Sigmoid colon (tissue), 7 donors: Measurements from ENCODE around the gene OTULINL. TPM values are rescaled to one million over a fixed set of nuclear protein-coding genes. Genes with fewer than 3 reads are reported as not detected.

Experiments used
- DNase-seq: peaks from one replicate; pipeline ENCODE4 v3.0.0-alpha.2; 2019
- H3K27ac ChIP-seq, 4 donors: fragments of 200-600 bp; sonication (generic); one replicate each; pipeline ENCODE4 v1.5.1; 2016 to 2019; ENCODE audit warnings: mild to moderate bottlenecking in 1 of 4
- H3K27me3 ChIP-seq, 3 donors: fragments of 200-600 bp; sonication (generic); one replicate each; pipeline ENCODE4 v1.5.1; 2019; ENCODE audit warnings: mild to moderate bottlenecking in 1 of 3
- H3K36me3 ChIP-seq, 4 donors: fragments of 200-600 bp; sonication (generic); one replicate each; pipeline ENCODE4 v1.5.1; 2016 to 2019
- H3K4me1 ChIP-seq, 4 donors: fragments of 200-600 bp; sonication (generic); one replicate each; pipeline ENCODE4 v1.5.1; 2017 to 2019
- H3K4me3 ChIP-seq, 4 donors: fragments of 200-600 bp; sonication (generic); one replicate each; pipeline ENCODE4 v1.5.1; 2017 to 2019; ENCODE audit warnings: mild to moderate bottlenecking in 2 of 4, moderate library complexity in 1 of 4
- H3K9me3 ChIP-seq, 4 donors: fragments of 200-600 bp in 3 of 4; sonication (generic) in 3 of 4; one replicate each; pipeline versions ENCODE4 v1.5.1 to v1.6.1; 2013 to 2019
- CTCF ChIP-seq, 4 experiments: fragments of 450-650 bp in 3 of 4; fragments of 200-600 bp in 1 of 4; IDR thresholded peaks; one replicate each; pipeline ENCODE4 v1.5.1; 2016 to 2019; ENCODE audit warnings: antibody characterized with exemption in 4 of 4, mild to moderate bottlenecking in 3 of 4, moderate library complexity in 2 of 4
- EP300 ChIP-seq, 4 donors: sonication (generic); formaldehyde crosslinking; IDR thresholded peaks; one replicate each; pipeline ENCODE4 v1.6.1; 2017; ENCODE audit warnings: antibody characterized with exemption in 4 of 4
- POLR2A ChIP-seq, 2 donors: fragments of 450-650 bp; IDR thresholded peaks; one replicate each; pipeline ENCODE4 v1.6.1; 2016; ENCODE audit warnings: antibody characterized with exemption in 2 of 2, mild to moderate bottlenecking in 2 of 2, moderate library complexity in 2 of 2
- POLR2AphosphoS5 ChIP-seq, 4 donors: sonication (generic); formaldehyde crosslinking; IDR thresholded peaks; one replicate each; pipeline ENCODE4 v1.6.1; 2017; ENCODE audit warnings: antibody characterized with exemption in 4 of 4
- WGBS, 2 donors: extraction: QIAGEN DNeasy Blood & Tissue Kit; methylation state at CpG; one replicate each; pipeline ENCODE4 v1.1.7; 2013; 5-methylcytosine and 5-hydroxymethylcytosine counted together
- intact Hi-C: fragments of 100-400 bp; cut with DNase I; formaldehyde crosslinking; loops from one replicate; pipeline ENCODE4 v1.15.1; 2023
- polyA plus RNA-seq, 3 donors: library from polyadenylated mRNA; stranded (reverse); fragments of 200-250 nt; gene quantifications; one replicate each; pipeline ENCODE4 v1.2.3, GENCODE V29; 2013
- total RNA-seq, 4 donors: library from RNA; depleted of rRNA; stranded (reverse); fragments of >200 nt; gene quantifications; one replicate each; pipeline ENCODE4 v1.1.0, GENCODE V29; 2016
- donor health status: healthy with polysubstance abuse.
- donor health status: Bipolar disorder and iron deficiency.
- donor health status: healthy.

OTULINL gene
- total and polyA plus RNA-seq, 7 donors: 1.9 to 21.1 (median 5.7) TPM

GRCh38 chr5:14588145-14588544 lies 6.6 kb downstream of the OTULINL start:
- intact Hi-C loops: loop anchor here (10.0 kb wide), 1 partner anchor 193 kb away; no protein-coding TSS in a partner anchor
- Histone ChIP-seq H3K9me3 (no peaks in the 10 kb centered on the region), H3K36me3 (no peaks in the 10 kb centered on the region), H3K4me3 (no peak overlapping the region), H3K4me1 (no peaks in the 10 kb centered on the region), H3K27ac (no peak overlapping the region), H3K27me3 (no peaks in the 10 kb centered on the region)
- TF ChIP-seq POLR2AphosphoS5 (IDR thresholded peaks at IDR 0.05) (no peak), CTCF (IDR thresholded peaks at IDR 0.05) (no peak), EP300 (IDR thresholded peaks at IDR 0.05) (no peak), POLR2A (IDR thresholded peaks at IDR 0.05) (no peak)
- DNase-seq: no peak
- WGBS, 2 donors: 75 to 82% methylated on average over 2 of the region's 2 CpGs

GRCh38 chr5:14588758-14589543 lies 7.4 kb downstream of the OTULINL start:
- Histone ChIP-seq H3K36me3 (no peaks in the 10 kb centered on the region), H3K9me3 (no peaks in the 10 kb centered on the region), H3K27ac (no peak overlapping the region), H3K27me3 (no peaks in the 10 kb centered on the region), H3K4me3 (no peak overlapping the region), H3K4me1 (no peaks in the 10 kb centered on the region)
- TF ChIP-seq POLR2AphosphoS5 (IDR thresholded peaks at IDR 0.05): no peak
- TF ChIP-seq EP300 (IDR thresholded peaks at IDR 0.05): no peak
- TF ChIP-seq CTCF (IDR thresholded peaks at IDR 0.05): no peak
- no peak for TF ChIP-seq POLR2A (IDR thresholded peaks at IDR 0.05)
- DNase-seq: no peak
- WGBS, 2 donors: 40 to 70% methylated on average over 10 of the region's 10 CpGs
- intact Hi-C loops: loop anchor here (10.0 kb wide), 1 partner anchor 194 kb away; no protein-coding TSS in a partner anchor

DNA sequence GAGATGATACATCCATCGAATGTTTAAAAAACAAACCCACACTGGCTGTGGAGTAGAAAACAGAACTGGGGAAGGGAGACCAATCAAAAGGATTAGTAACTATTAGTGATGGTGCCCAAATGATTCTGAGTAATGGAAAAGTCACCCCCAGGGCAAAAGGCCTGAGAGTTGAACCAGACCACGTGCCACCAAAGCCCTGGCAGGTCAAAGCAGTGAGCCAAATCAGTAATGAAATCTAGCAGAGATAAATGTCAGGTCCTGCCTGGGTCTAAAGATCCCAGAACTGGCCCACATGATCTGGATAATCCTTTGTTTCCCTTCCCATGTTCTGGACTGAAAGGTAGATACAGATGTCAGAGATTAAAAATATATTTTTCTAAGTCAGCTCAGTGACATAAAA lies 9.4 kb downstream of the OTULINL start:
- DNase-seq: no peak
- intact Hi-C loops: no loop called here
- Histone ChIP-seq H3K4me3 (no peak overlapping the region), H3K27me3 (no peaks in the 10 kb centered on the region), H3K4me1 (no peaks in the 10 kb centered on the region), H3K27ac (no peak overlapping the region), H3K36me3 (no peaks in the 10 kb centered on the region), H3K9me3 (no peaks in the 10 kb centered on the region)
- WGBS, 2 donors: 83 to 87% methylated on average over 2 of the region's 2 CpGs
- TF ChIP-seq CTCF (IDR thresholded peaks at IDR 0.05) (no peak), EP300 (IDR thresholded peaks at IDR 0.05) (no peak), POLR2AphosphoS5 (IDR thresholded peaks at IDR 0.05) (no peak), POLR2A (IDR thresholded peaks at IDR 0.05) (no peak)

DNA sequence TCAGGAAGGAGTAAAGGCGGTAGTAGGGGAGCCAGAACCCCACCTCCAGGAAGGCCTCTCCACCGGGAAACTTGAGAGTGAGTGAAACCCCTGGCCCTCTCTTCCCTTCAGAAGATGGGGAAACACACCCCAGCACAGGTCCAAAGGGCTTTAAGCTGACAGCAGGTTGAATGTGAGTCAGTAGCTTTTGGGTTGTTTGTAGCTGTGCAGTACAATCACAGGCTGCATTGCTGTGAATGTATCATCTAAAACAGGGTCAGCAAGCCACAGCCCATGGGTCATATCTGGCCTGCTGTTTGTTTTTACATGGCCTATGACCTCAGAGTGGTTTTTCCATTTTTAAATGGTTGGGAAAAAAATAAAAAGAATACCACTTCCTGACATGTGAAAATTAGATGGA lies 10.0 kb downstream of the OTULINL start:
- WGBS, 2 donors: 53 to 75% methylated on average over 2 of the region's 2 CpGs
- Histone ChIP-seq H3K36me3 (no peaks in the 10 kb centered on the region), H3K27ac (no peak overlapping the region), H3K9me3 (no peaks in the 10 kb centered on the region), H3K4me1 (no peaks in the 10 kb centered on the region), H3K27me3 (no peaks in the 10 kb centered on the region), H3K4me3 (no peak overlapping the region)
- TF ChIP-seq CTCF (IDR thresholded peaks at IDR 0.05) (no peak), POLR2A (IDR thresholded peaks at IDR 0.05) (no peak), POLR2AphosphoS5 (IDR thresholded peaks at IDR 0.05) (no peak), EP300 (IDR thresholded peaks at IDR 0.05) (no peak)
- DNase-seq: no peak
- intact Hi-C loops: no loop called here
